Ectodermal cell (in vitro differentiated cells): ENCODE data around the gene FADS3.

Experiments used
- H3K27ac ChIP-seq: 2 replicates; pipeline ENCODE4 v1.7.0; 2013; ENCODE audit warnings: mild to moderate bottlenecking, low read depth, low read length; ENCODE audit not compliant: insufficient read depth, poor library complexity, severe bottlenecking
- H3K27me3 ChIP-seq: 2 replicates; pipeline ENCODE4 v1.7.0; 2013; ENCODE audit warnings: mild to moderate bottlenecking, low read length; ENCODE audit not compliant: insufficient read depth, control insufficient read depth, poor library complexity, severe bottlenecking
- H3K36me3 ChIP-seq: one replicate; pipeline ENCODE4 v1.7.0; 2013; ENCODE audit warnings: low read length; ENCODE audit not compliant: control insufficient read depth, insufficient read depth
- H3K4me1 ChIP-seq: one replicate; pipeline ENCODE4 v1.7.0; 2013; ENCODE audit warnings: low read length; ENCODE audit not compliant: control insufficient read depth, insufficient read depth
- H3K4me3 ChIP-seq: 2 replicates; pipeline ENCODE4 v1.7.0; 2013; ENCODE audit warnings: low read depth, low read length, control low read depth; ENCODE audit not compliant: insufficient read depth
- H3K9me3 ChIP-seq: 2 replicates; pipeline ENCODE4 v1.7.0; 2013; ENCODE audit warnings: mild to moderate bottlenecking, low read length, moderate library complexity; ENCODE audit not compliant: control insufficient read depth
- WGBS, 2 experiments: methylation state at CpG; one replicate each; pipeline ENCODE4 v1.1.7; 2013; ENCODE audit warnings: missing lambda C conversion rate in 2 of 2; 5-methylcytosine and 5-hydroxymethylcytosine counted together

Gene FADS3

GRCh38 chr11:61869429-61869707 lies 22.0 kb downstream of the FADS3 start:
- Histone ChIP-seq H3K27ac (no peak overlapping the region), H3K4me1 (peaks cover 3% of the 10 kb centered on the region), H3K4me3 (no peak overlapping the region), H3K9me3 (no peaks in the 10 kb centered on the region), H3K36me3 (peaks cover 16% of the 10 kb centered on the region), H3K27me3 (peaks cover 11% of the 10 kb centered on the region)
- 89 to 91% methylated on average over 4 of the region's 4 CpGs for WGBS, 2 experiments

DNA sequence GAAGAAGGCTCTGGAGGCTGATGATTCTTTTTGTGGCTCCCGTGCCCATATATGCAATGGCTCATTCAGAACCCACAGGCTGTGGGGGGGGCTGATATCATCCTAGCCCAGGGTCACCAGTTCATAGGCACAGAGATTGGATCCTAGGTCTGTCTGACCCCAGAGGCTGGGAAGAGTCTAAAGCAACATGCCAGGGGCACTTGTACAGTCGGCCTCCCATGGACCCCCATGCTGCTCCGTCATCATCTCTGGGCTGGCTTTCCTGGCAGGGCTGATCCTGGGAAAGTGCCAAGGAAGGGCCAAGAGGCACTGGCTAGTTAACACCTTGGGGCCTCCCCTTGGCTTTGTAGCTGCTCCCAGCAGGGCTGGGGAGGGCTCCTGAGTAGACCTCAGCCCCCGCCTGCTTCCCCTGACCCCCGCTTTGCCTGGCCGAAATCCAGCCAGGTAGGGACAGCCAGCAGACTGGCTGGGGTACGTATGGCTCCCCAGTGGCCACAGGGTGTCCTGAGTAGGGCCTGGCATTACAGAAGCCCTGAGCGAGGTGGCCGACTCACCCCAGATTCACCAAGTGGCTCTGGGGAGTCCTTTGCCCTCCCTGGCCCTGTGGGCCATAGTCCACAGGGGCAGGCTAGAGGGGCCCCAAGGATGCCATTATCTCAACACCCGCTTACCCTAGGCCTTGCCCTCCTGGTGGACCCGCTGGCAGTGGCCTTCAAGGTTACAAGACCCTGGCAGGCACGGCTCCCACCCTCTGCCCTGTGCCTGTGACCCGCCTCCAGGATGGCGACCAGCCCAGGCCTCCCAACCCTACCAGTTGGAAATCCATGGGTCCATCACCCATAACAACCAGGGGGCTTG lies 22.5 kb downstream of the FADS3 start:
- H3K4me1 ChIP-seq, result peaks cover 3% of the 10 kb centered on the region
- H3K27me3 ChIP-seq, result peaks cover 11% of the 10 kb centered on the region
- no peak overlapping the region for H3K4me3 ChIP-seq
- H3K9me3 ChIP-seq, result no peaks in the 10 kb centered on the region
- peaks cover 17% of the 10 kb centered on the region for H3K36me3 ChIP-seq
- WGBS, 2 experiments, result 87 to 88% methylated on average over 14 of the region's 14 CpGs
- no peak overlapping the region for H3K27ac ChIP-seq

GRCh38 chr11:61866958-61867343 lies 24.4 kb downstream of the FADS3 start:
- no peak overlapping the region for H3K27ac ChIP-seq
- WGBS, 2 experiments, result 93 to 95% methylated on average over 5 of the region's 6 CpGs

GRCh38 chr11:61866231-61866957 lies 25.0 kb downstream of the FADS3 start:
- Histone ChIP-seq H3K36me3 (peaks cover 35% of the 10 kb centered on the region), H3K4me1 (no peaks in the 10 kb centered on the region), H3K27ac (no peak overlapping the region), H3K9me3 (no peaks in the 10 kb centered on the region), H3K4me3 (no peak overlapping the region), H3K27me3 (peaks cover 3% of the 10 kb centered on the region)
- WGBS, 2 experiments, result 91 to 92% methylated on average over 18 of the region's 18 CpGs

More at GRCh38 chr11:61866958-61867343, 24.4 kb downstream of the FADS3 start:
- Histone ChIP-seq H3K36me3 (peaks cover 35% of the 10 kb centered on the region), H3K27me3 (peaks cover 8% of the 10 kb centered on the region), H3K4me1 (peaks cover 3% of the 10 kb centered on the region), H3K9me3 (no peaks in the 10 kb centered on the region), H3K4me3 (no peak overlapping the region)

DNA sequence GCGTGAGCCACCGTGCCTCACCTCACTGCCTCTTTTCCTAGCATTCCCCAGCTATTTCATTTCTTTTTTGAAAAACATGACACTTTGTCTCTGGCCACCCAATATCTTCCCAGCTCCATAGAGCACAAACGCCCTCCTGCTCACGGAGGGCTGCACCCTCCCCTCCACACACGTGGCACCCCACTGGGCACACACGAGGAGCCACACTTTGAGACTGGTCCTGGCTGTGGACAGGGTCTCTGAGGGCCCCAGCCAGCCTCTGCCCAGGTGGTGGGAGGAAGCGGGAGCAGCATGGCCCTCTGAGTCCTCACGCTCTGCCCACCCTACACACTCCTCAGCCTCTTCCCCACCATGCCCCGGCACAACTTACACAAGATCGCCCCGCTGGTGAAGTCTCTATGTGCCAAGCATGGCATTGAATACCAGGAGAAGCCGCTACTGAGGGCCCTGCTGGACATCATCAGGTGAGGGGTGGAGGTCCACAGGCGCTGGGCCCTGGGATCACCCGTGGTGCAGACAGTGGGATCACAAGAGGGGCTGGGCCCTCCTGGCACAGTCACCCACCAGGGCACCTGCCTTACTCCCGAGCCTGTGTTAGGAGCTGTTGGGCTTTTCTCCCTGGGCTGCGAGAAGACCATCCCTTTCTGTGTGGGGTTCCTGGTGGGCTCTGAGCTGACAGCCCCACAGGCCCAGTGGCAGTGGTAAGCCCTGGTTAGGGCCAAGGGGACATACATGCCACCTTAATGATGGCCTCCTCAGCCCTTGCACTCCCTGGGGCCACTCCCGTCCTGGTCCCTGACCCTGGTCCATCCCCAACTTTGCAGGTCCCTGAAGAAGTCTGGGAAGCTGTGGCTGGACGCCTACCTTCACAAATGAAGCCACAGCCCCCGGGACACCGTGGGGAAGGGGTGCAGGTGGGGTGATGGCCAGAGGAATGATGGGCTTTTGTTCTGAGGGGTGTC lies 26.2 kb downstream of the FADS3 start:
- no peaks in the 10 kb centered on the region for H3K27me3 ChIP-seq
- H3K9me3 ChIP-seq, result no peaks in the 10 kb centered on the region
- H3K27ac ChIP-seq, result no peak overlapping the region
- H3K4me1 ChIP-seq, result no peaks in the 10 kb centered on the region
- no peak overlapping the region for H3K4me3 ChIP-seq
- peaks cover 43% of the 10 kb centered on the region for H3K36me3 ChIP-seq
- 94 to 97% methylated on average over 20 of the region's 20 CpGs for WGBS, 2 experiments

- no peak overlapping the region for H3K27ac ChIP-seq
- 95 to 96% methylated on average over 13 of the region's 13 CpGs for WGBS, 2 experiments
- H3K9me3 ChIP-seq, result no peaks in the 10 kb centered on the region
- H3K27me3 ChIP-seq, result no peaks in the 10 kb centered on the region
- no peaks in the 10 kb centered on the region for H3K4me1 ChIP-seq
- no peak overlapping the region for H3K4me3 ChIP-seq
- peaks cover 53% of the 10 kb centered on the region for H3K36me3 ChIP-seq
These were observed 27.7 kb downstream of the FADS3 start for GRCh38 chr11:61863548-61864081.

DNA sequence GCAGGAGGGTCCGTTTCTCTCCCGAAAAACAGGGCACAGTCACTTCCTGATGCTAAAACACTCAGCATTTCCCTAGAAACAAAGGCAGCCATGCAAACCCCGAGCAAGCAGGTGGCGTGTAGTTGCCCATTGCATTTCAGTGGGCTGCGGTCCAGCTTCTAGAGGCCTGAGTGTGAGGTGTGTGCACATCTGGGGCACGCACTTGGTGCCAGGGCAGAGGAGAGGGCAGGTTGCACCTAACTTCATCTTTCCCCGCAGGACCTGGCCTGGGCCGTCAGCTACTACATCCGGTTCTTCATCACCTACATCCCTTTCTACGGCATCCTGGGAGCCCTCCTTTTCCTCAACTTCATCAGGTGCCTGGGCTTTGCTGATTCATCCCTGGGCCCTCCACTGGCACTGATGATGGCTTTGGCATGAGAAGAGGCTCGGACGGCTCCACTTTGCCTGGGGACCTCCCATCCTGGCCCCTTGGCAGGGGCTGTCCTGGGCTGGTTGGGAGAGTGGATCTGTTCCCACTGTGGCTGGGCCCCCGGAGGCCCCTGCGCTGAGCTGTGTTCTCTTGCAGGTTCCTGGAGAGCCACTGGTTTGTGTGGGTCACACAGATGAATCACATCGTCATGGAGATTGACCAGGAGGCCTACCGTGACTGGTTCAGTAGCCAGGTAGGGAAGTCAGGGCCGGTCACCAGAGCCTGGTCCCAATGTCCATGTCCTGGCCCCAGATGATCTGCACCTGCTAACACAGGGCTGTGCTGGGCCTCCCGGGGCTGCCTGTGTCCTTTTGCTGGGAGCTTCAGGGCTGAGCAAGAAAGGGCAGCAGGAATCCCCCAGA lies 28.4 kb downstream of the FADS3 start:
- 95% methylated on average over 18 of the region's 18 CpGs for WGBS, 2 experiments

GRCh38 chr11:61861634-61862033 lies 29.7 kb downstream of the FADS3 start:
- no peaks in the 10 kb centered on the region for H3K27me3 ChIP-seq
- H3K27ac ChIP-seq, result no peak overlapping the region
- no peaks in the 10 kb centered on the region for H3K4me1 ChIP-seq
- no peaks in the 10 kb centered on the region for H3K9me3 ChIP-seq
- H3K4me3 ChIP-seq, result no peak overlapping the region
- H3K36me3 ChIP-seq, result peaks cover 68% of the 10 kb centered on the region
- 88 to 89% methylated on average over 9 of the region's 9 CpGs for WGBS, 2 experiments

More for the DNA sequence above, 28.4 kb downstream of the FADS3 start:
- Histone ChIP-seq H3K27ac (no peak overlapping the region), H3K9me3 (no peaks in the 10 kb centered on the region), H3K27me3 (no peaks in the 10 kb centered on the region), H3K4me1 (no peaks in the 10 kb centered on the region), H3K36me3 (peaks cover 56% of the 10 kb centered on the region), H3K4me3 (no peak overlapping the region)
